Spleen (tissue), 11 donors: ENCODE results near the gene MYO16. TPM values are rescaled to one million over a fixed set of nuclear protein-coding genes. Genes with fewer than 3 reads are reported as not detected.
"Not testable (repeated sequence)": the region's sequence is repeated elsewhere in the genome, so short reads cannot be mapped to it uniquely, and the experiment has no call there.

Experiments used
- DNase-seq: peaks from one replicate; pipeline ENCODE4 v3.0.0-alpha.2; 2020
- H3K27ac ChIP-seq, 8 donors: fragments of 200-600 bp; sonication (generic) in 7 of 8; 1 replicate in 4 of 8; 2 replicates in 4 of 8; pipeline versions ENCODE4 v1.5.0 to v1.8.0; 2016 to 2021; ENCODE audit warnings: inconsistent platforms in 4 of 8, mild to moderate bottlenecking in 4 of 8, moderate library complexity in 1 of 8
- H3K27me3 ChIP-seq, 7 donors: fragments of 200-600 bp; sonication (generic) in 6 of 7; replicated peaks in 1 of 7; 1 replicate in 4 of 7; 2 replicates in 3 of 7; pipeline versions ENCODE4 v1.5.0 to v1.8.0; 2016 to 2021; ENCODE audit warnings: inconsistent platforms in 3 of 7, mild to moderate bottlenecking in 1 of 7
- H3K36me3 ChIP-seq, 6 donors: fragments of 200-600 bp; sonication (generic) in 5 of 6; 1 replicate in 4 of 6; 2 replicates in 2 of 6; pipeline versions ENCODE4 v1.5.0 to v1.8.0; 2016 to 2021; ENCODE audit warnings: inconsistent platforms in 2 of 6
- H3K4me1 ChIP-seq, 6 donors: fragments of 200-600 bp; sonication (generic) in 5 of 6; 1 replicate in 3 of 6; 2 replicates in 3 of 6; pipeline versions ENCODE4 v1.5.0 to v1.8.0; 2016 to 2021; ENCODE audit warnings: inconsistent platforms in 3 of 6
- H3K4me3 ChIP-seq, 8 donors: fragments of 200-600 bp; sonication (generic) in 7 of 8; 1 replicate in 4 of 8; 2 replicates in 4 of 8; pipeline versions ENCODE4 v1.5.0 to v1.8.0; 2016 to 2021; ENCODE audit warnings: inconsistent platforms in 4 of 8, mild to moderate bottlenecking in 4 of 8, moderate library complexity in 2 of 8
- H3K9me3 ChIP-seq, 8 donors: fragments of 200-600 bp; sonication (generic) in 7 of 8; 1 replicate in 4 of 8; 2 replicates in 4 of 8; pipeline versions ENCODE4 v1.5.0 to v1.8.0; 2016 to 2021; ENCODE audit warnings: inconsistent platforms in 4 of 8
- POLR2A ChIP-seq, 3 donors: fragments of 450-650 bp; IDR thresholded peaks; one replicate each; pipeline ENCODE4 v1.5.1; 2017; ENCODE audit warnings: antibody characterized with exemption in 3 of 3, mild to moderate bottlenecking in 1 of 3
- POLR2AphosphoS5 ChIP-seq, 3 donors: sonication (generic); formaldehyde crosslinking; IDR thresholded peaks; one replicate each; pipeline ENCODE4 v1.5.1; 2017; ENCODE audit warnings: antibody characterized with exemption in 3 of 3
- WGBS, 5 donors: extraction: QIAGEN DNeasy Blood & Tissue Kit in 3 of 5; methylation state at CpG; one replicate each; pipeline versions ENCODE4 v1.1.5 to v1.1.7; 2013 to 2018; 5-methylcytosine and 5-hydroxymethylcytosine counted together
- intact Hi-C: fragments of 100-400 bp; cut with DNase I; formaldehyde crosslinking; loops from one replicate; pipeline ENCODE4 v1.15.0; 2023; ENCODE audit warnings: low total_unique reads
- polyA plus RNA-seq, 3 donors: library from polyadenylated mRNA; stranded (reverse); fragments of 200-250 nt; gene quantifications; one replicate each; pipeline ENCODE4 v1.2.1, GENCODE V29; 2013
- total RNA-seq, 7 donors: library from RNA; depleted of rRNA in 3 of 7; stranded (reverse); fragments of >200 nt in 3 of 7; fragmentation: NEBNext Ultra II Directional in 4 of 7; extraction: Animal tissue kit (Norgen Biotek cat#: 25700) in 4 of 7; gene quantifications; one replicate each; pipeline versions ENCODE4 v1.1.0 to v1.2.1, GENCODE V29; 2016 to 2021
- TF ChIP-seq, protein P1 (sequence below), 11 experiments: fragments of 200-600 bp in 7 of 11; fragments of 450-650 bp in 4 of 11; sonication (generic) in 4 of 11; IDR thresholded peaks in 8 of 11; conservative IDR thresholded peaks in 3 of 11; 1 replicate in 7 of 11; 2 replicates in 4 of 11; pipeline versions ENCODE4 v1.4.0 to v1.8.0; 2016 to 2021; ENCODE audit warnings: antibody characterized with exemption in 11 of 11, inconsistent platforms in 4 of 11, mild to moderate bottlenecking in 1 of 11
- donor health status: healthy with polysubstance abuse.
- donor health status: DM: no; HTN: no; CAD: no; lungs with moderate emphysema.
- donor health status: DM: no; HTN: no; CAD: no.
- donor health status: Bipolar disorder and iron deficiency.
- donor health status: healthy.
- donor health status: DM: no; HTN: no; CAD: no.
- donor health status: DM: yes; HTN: yes; CAD: no.

MYO16 gene
- total and polyA plus RNA-seq, 10 donors = 0.03 to 0.51 (median 0.26) TPM; not detected in 1

DNA sequence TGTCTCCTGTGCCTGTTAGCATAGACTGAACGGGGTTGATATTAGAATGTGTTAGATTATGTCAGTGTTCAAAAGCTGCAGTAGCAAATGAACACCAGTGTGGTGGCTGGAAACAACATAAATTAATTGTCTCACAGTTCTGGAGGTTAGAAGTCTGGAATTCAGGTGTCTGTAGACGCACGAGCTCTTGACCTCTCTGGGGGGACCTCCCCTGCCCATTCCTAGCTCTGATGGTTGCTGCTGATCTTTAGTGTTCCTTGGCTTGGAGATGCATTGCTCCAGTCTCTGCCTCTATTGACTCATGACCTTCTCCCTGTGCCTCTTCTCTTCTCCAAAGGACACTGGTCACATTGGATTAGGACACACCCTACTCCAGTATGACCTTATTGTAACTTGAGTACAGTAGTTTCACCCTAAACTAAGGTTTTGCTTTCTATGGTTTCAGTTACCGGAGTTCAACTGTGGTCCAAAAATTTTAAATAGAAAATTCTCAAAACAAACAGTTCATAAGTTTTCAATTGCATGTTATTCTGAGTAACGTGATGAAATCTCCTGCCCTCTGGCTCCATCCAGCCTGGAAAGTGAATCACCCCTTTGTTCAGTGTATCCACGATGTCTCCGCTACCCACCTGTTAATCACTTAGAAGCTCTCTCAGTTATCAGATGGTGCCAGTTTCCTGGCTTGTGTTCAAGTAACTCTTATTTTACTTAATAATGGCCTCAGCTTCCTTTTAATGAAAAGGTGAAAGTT is 273.2 kb downstream of the MYO16 start:
- intact Hi-C loops = no loop called here
- Histone ChIP-seq H3K36me3 (no peaks in the 10 kb centered on the region), H3K4me1 (peaks cover 0 to 5% (median 1%) of the 10 kb centered on the region in 6 donors), H3K4me3 (no peak overlapping the region), H3K9me3 (peaks cover 0 to 9% (median 0%) of the 10 kb centered on the region in 8 donors), H3K27me3 (peaks cover 0 to 7% (median 0%) of the 10 kb centered on the region in 7 donors), H3K27ac (no peak overlapping the region)
- DNase-seq = no peak
- WGBS, 5 donors = 76 to 85% (median 81%) methylated on average over 7 of the region's 7 CpGs
- TF ChIP-seq POLR2AphosphoS5 (IDR thresholded peaks at IDR 0.05) = no peak
- TF ChIP-seq, protein P1, sequence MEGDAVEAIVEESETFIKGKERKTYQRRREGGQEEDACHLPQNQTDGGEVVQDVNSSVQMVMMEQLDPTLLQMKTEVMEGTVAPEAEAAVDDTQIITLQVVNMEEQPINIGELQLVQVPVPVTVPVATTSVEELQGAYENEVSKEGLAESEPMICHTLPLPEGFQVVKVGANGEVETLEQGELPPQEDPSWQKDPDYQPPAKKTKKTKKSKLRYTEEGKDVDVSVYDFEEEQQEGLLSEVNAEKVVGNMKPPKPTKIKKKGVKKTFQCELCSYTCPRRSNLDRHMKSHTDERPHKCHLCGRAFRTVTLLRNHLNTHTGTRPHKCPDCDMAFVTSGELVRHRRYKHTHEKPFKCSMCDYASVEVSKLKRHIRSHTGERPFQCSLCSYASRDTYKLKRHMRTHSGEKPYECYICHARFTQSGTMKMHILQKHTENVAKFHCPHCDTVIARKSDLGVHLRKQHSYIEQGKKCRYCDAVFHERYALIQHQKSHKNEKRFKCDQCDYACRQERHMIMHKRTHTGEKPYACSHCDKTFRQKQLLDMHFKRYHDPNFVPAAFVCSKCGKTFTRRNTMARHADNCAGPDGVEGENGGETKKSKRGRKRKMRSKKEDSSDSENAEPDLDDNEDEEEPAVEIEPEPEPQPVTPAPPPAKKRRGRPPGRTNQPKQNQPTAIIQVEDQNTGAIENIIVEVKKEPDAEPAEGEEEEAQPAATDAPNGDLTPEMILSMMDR (IDR thresholded peaks at IDR 0.05 in 8 of 11, conservative IDR thresholded peaks at IDR 0.05 in 3 of 11) = no peak
- no peak for TF ChIP-seq POLR2A (IDR thresholded peaks at IDR 0.05)

DNA sequence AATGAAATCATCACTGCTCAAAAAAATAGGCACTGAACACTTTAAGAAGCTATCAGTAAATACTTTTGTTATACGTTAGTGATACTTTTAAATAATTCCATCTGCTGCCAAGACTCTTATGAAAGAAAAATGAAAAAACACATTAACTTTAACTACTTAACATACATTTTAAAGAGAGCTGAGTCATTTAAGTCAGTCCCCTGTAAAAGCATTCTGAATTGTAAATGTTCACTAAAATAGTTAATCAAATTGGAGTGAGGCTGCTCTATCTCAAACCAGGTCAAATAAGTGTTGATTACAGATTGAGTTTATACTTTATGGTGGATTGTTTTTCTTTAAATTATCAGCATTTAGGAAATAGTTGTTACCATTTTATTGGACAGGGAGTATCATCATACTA is 274.2 kb downstream of the MYO16 start:
- no peak for TF ChIP-seq POLR2A (IDR thresholded peaks at IDR 0.05)
- TF ChIP-seq, protein P1 (IDR thresholded peaks at IDR 0.05 in 8 of 11, conservative IDR thresholded peaks at IDR 0.05 in 3 of 11) = no peak
- no peak for TF ChIP-seq POLR2AphosphoS5 (IDR thresholded peaks at IDR 0.05)
- WGBS, 5 donors = 66 to 82% (median 72%) methylated on average over 1 of the region's 1 CpG

DNA sequence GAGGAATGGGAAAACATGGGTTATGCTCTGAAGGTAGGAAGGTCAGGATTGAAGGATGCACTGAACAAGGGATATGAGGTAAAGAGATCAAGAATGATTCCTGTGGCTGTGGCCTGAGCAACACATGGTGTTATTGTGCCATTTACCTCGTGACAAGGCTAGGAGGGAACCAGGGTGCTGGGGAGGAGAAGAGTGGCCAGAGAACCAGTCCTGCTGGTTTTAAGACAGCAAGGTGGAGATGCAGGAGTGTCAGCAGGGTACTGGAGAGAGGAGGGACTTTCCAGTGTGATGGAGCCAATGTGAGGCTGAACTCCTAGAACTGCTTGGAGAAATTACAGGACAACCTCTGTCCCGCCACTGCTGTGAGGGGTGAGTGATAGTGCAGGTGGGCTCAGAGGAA is 282.4 kb downstream of the MYO16 start:
- Histone ChIP-seq H3K4me1 (peaks cover 0 to 21% (median 13%) of the 10 kb centered on the region in 6 donors), H3K4me3 (no peak overlapping the region), H3K36me3 (no peaks in the 10 kb centered on the region), H3K27ac (no peak overlapping the region), H3K27me3 (no peaks in the 10 kb centered on the region), H3K9me3 (no peaks in the 10 kb centered on the region)
- no peak for TF ChIP-seq POLR2A (IDR thresholded peaks at IDR 0.05)
- TF ChIP-seq POLR2AphosphoS5 (IDR thresholded peaks at IDR 0.05) = no peak
- TF ChIP-seq, protein P1 (IDR thresholded peaks at IDR 0.05 in 8 of 11, conservative IDR thresholded peaks at IDR 0.05 in 3 of 11) = no peak
- DNase-seq = no peak
- 74 to 90% (median 82%) methylated on average over 2 of the region's 2 CpGs for WGBS, 5 donors
- intact Hi-C loops = no loop called here

More for the DNA sequence above, 274.2 kb downstream of the MYO16 start:
- H3K9me3 ChIP-seq = peaks cover 0 to 9% (median 0%) of the 10 kb centered on the region in 8 donors
- H3K27me3 ChIP-seq = peaks cover 0 to 7% (median 0%) of the 10 kb centered on the region in 7 donors
- no peak overlapping the region for H3K4me3 ChIP-seq
- intact Hi-C loops = no loop called here
- H3K36me3 ChIP-seq = no peaks in the 10 kb centered on the region
- no peaks in the 10 kb centered on the region for H3K4me1 ChIP-seq
- no peak for DNase-seq
- H3K27ac ChIP-seq = no peak overlapping the region

DNA sequence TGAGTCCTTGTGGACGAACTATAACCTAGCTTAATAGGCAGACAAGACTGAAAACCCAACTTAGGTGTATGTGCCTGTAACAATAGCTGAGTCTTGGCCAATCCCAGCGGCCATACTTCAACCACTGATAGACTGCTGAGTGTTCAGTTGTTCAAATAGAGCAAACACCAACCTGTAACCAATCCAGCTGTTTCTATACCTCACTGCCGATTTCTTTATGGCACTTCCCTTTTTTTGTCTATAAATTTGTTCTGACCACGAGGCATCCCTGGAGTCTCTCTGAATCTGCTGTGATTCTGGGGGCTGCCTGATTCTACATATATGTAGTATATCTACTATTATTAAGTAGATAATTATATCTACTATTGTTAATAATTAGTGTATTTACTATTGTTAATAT is 284.3 kb downstream of the MYO16 start:
- 47 to 61% (median 53%) methylated on average over 4 of the region's 4 CpGs for WGBS, 5 donors
- H3K27me3 ChIP-seq, DNase-seq, intact Hi-C loops, H3K9me3 ChIP-seq, H3K27ac ChIP-seq, H3K36me3 ChIP-seq, H3K4me3 ChIP-seq: not testable (repeated sequence)
- H3K4me1 ChIP-seq = peaks cover 0 to 21% (median 13%) of the 10 kb centered on the region in 6 donors
